Stimulated activated CD8-positive, alpha-beta memory T cell treated with anti-CD3 and anti-CD28 coated beads, Interleukin-4, amount 100 ng/mL, for 1 hour (primary cell): ENCODE results near the gene LDHAL6A.
A peak's percentile ranks its signal among the peaks of the same experiment; 100 is the strongest.

Source experiments
- DNase-seq, 2 donors: peaks; one replicate each; pipeline ENCODE4 v3.0.0-alpha.2; 2020; ENCODE audit warnings: low read depth in 2 of 2, low spot score in 1 of 2

The LDHAL6A gene

GRCh38 chr11:18490319-18490718 lies 34.7 kb downstream of the LDHAL6A start:
- no peak for DNase-seq

GRCh38 chr11:18490736-18491485 lies 35.3 kb downstream of the LDHAL6A start:
- DNase-seq, result no peak

GRCh38 chr11:18491924-18492323 lies 36.3 kb downstream of the LDHAL6A start:
- DNase-seq, result no peak

GRCh38 chr11:18492888-18493287 lies 37.2 kb downstream of the LDHAL6A start:
- no peak for DNase-seq

GRCh38 chr11:18493310-18493709 lies 37.7 kb downstream of the LDHAL6A start:
- no peak for DNase-seq

- no peak for DNase-seq
Observed at GRCh38 chr11:18495271-18495670, 39.6 kb downstream of the LDHAL6A start.

GRCh38 chr11:18495703-18496102 lies 40.0 kb downstream of the LDHAL6A start:
- DNase-seq, result no peak

- DNase-seq, result no peak
Observed at GRCh38 chr11:18498039-18498438, 42.4 kb downstream of the LDHAL6A start.

GRCh38 chr11:18501629-18502028 lies 46.0 kb downstream of the LDHAL6A start:
- DNase-seq, result no peak

GRCh38 chr11:18502352-18502751 lies 46.7 kb downstream of the LDHAL6A start:
- no peak for DNase-seq

GRCh38 chr11:18521122-18521521 lies 65.5 kb downstream of the LDHAL6A start:
- DNase-seq, result no peak

GRCh38 chr11:18522388-18522787 lies 66.7 kb downstream of the LDHAL6A start:
- no peak for DNase-seq

- DNase-seq, result no peak
Observed at GRCh38 chr11:18523084-18523483, 67.4 kb downstream of the LDHAL6A start.

GRCh38 chr11:18524248-18524647 lies 68.6 kb downstream of the LDHAL6A start:
- DNase-seq, result no peak

GRCh38 chr11:18526130-18526520 lies 70.5 kb downstream of the LDHAL6A start:
- no peak for DNase-seq

GRCh38 chr11:18526521-18527296 lies 71.1 kb downstream of the LDHAL6A start, which contains the start of gene TSG101:
Gene TSG101 (minus strand): TSS chr11:18526942. CDS start chr11:18526816, 126 bp downstream.
- DNase-seq, result peak; percentile 87 to 96

- DNase-seq, result no peak
Observed at GRCh38 chr11:18527512-18527911, 71.9 kb downstream of the LDHAL6A start.
